Left lung (tissue), 10 donors: ENCODE measurements around the gene MERTK. TPM values are rescaled to one million over a fixed set of nuclear protein-coding genes. Genes with fewer than 3 reads are reported as not detected.
A peak's percentile ranks its signal among the peaks of the same experiment; 100 is the strongest.

Experiments used
- ATAC-seq: fragments of 200-7000 bp; cut with Tn5 transposase; one replicate; pipeline ENCODE4 v1.9.1; 2020; ENCODE audit warnings: moderate library complexity
- DNase-seq, 4 donors: peaks; one replicate each; pipeline ENCODE4 v3.0.0-alpha.2; 2013 to 2020
- H3K27ac ChIP-seq, 2 donors: fragments of 200-600 bp; sonication (generic) in 1 of 2; one replicate each; pipeline versions ENCODE4 v1.5.0 to v1.8.0; 2020 to 2021
- H3K27me3 ChIP-seq, 2 donors: fragments of 200-600 bp; sonication (generic) in 1 of 2; one replicate each; pipeline versions ENCODE4 v1.5.0 to v1.8.0; 2020 to 2021
- H3K36me3 ChIP-seq, 2 donors: fragments of 200-600 bp; sonication (generic) in 1 of 2; one replicate each; pipeline versions ENCODE4 v1.5.0 to v1.8.0; 2020 to 2021
- H3K4me1 ChIP-seq, 2 donors: fragments of 200-600 bp; one replicate each; pipeline ENCODE4 v1.8.0; 2021
- H3K4me3 ChIP-seq, 2 donors: fragments of 200-600 bp; sonication (generic) in 1 of 2; one replicate each; pipeline versions ENCODE4 v1.5.0 to v1.8.0; 2020 to 2021; ENCODE audit warnings: mild to moderate bottlenecking in 1 of 2
- H3K9me3 ChIP-seq, 2 donors: fragments of 200-600 bp; sonication (generic) in 1 of 2; one replicate each; pipeline versions ENCODE4 v1.5.0 to v1.8.0; 2020 to 2021
- CTCF ChIP-seq, 2 donors: fragments of 200-600 bp; sonication (generic) in 1 of 2; IDR thresholded peaks; one replicate each; pipeline versions ENCODE4 v1.5.0 to v1.8.0; 2021; ENCODE audit warnings: antibody characterized with exemption in 2 of 2
- intact Hi-C, 2 donors: fragments of 100-400 bp; cut with DNase I; formaldehyde crosslinking; loops; one replicate each; pipeline versions ENCODE4 v1.11.2 to v1.14.2; 2022
- polyA plus RNA-seq, 6 donors: library from polyadenylated mRNA; unstranded; fragments of 120-200 nt; gene quantifications; one replicate each; pipeline ENCODE4 v1.2.1, GENCODE V29; 2013; ENCODE audit not compliant: insufficient read length in 6 of 6
- total RNA-seq, 2 donors: library from RNA; stranded (reverse); fragmentation: NEBNext Ultra II Directional; extraction: Animal tissue kit (Norgen Biotek cat#: 25700); gene quantifications; one replicate each; pipeline ENCODE4 v1.2.1, GENCODE V29; 2021
- donor health status: DM: no; HTN: yes; CAD: no.
- donor health status: DM: no; HTN: no; CAD: no.

The MERTK gene
- total and polyA plus RNA-seq, 8 donors: 15.3 to 42.8 (median 19.8) TPM

GRCh38 chr2:111945444-111946293 is 47.3 kb downstream of the MERTK start:
- Histone ChIP-seq H3K27me3 (no peaks in the 10 kb centered on the region), H3K4me1 (peaks cover 8 to 16% of the 10 kb centered on the region in 2 donors), H3K27ac (peak overlapping the region; percentile 54 to 62), H3K4me3 (no peak overlapping the region), H3K36me3 (peaks cover 0 to 60% of the 10 kb centered on the region in 2 donors), H3K9me3 (no peaks in the 10 kb centered on the region)
- ATAC-seq (peak; percentile 6), DNase-seq (no peak)
- TF ChIP-seq CTCF (IDR thresholded peaks at IDR 0.05): no peak
- intact Hi-C loops: no loop called here

GRCh38 chr2:111946294-111947114 is 48.1 kb downstream of the MERTK start:
- H3K27me3 ChIP-seq: no peaks in the 10 kb centered on the region
- no peaks in the 10 kb centered on the region for H3K9me3 ChIP-seq
- peak; percentile 92 for ATAC-seq
- DNase-seq: peak in 3 of 4 donors; percentile 54 to 85 (median 70)
- peaks cover 0 to 60% of the 10 kb centered on the region in 2 donors for H3K36me3 ChIP-seq
- TF ChIP-seq CTCF (IDR thresholded peaks at IDR 0.05): no peak
- H3K4me3 ChIP-seq: no peak overlapping the region
- intact Hi-C loops: no loop called here
- peak overlapping the region; percentile 54 to 62 for H3K27ac ChIP-seq
- peaks cover 8 to 16% of the 10 kb centered on the region in 2 donors for H3K4me1 ChIP-seq

GRCh38 chr2:111947219-111947618 is 48.8 kb downstream of the MERTK start:
- peak overlapping the region; percentile 50 to 54 for H3K27ac ChIP-seq
- H3K4me3 ChIP-seq: no peak overlapping the region
- no peak for TF ChIP-seq CTCF (IDR thresholded peaks at IDR 0.05)
- ATAC-seq (no peak), DNase-seq (no peak)
- peaks cover 0 to 60% of the 10 kb centered on the region in 2 donors for H3K36me3 ChIP-seq
- H3K27me3 ChIP-seq: no peaks in the 10 kb centered on the region
- H3K4me1 ChIP-seq: peaks cover 8 to 15% of the 10 kb centered on the region in 2 donors
- H3K9me3 ChIP-seq: no peaks in the 10 kb centered on the region
- intact Hi-C loops: no loop called here

GRCh38 chr2:111948832-111949231 is 50.4 kb downstream of the MERTK start:
- TF ChIP-seq CTCF (IDR thresholded peaks at IDR 0.05): no peak
- ATAC-seq: no peak

GRCh38 chr2:111950236-111950635 is 51.8 kb downstream of the MERTK start:
- H3K36me3 ChIP-seq: peaks cover 0 to 62% of the 10 kb centered on the region in 2 donors
- DNase-seq: no peak
- H3K27me3 ChIP-seq: no peaks in the 10 kb centered on the region
- TF ChIP-seq CTCF (IDR thresholded peaks at IDR 0.05): no peak
- intact Hi-C loops: no loop called here
- H3K9me3 ChIP-seq: no peaks in the 10 kb centered on the region
- no peak overlapping the region for H3K27ac ChIP-seq
- H3K4me3 ChIP-seq: no peak overlapping the region
- no peak for ATAC-seq
- H3K4me1 ChIP-seq: peaks cover 8 to 19% of the 10 kb centered on the region in 2 donors

More at GRCh38 chr2:111948832-111949231, 50.4 kb downstream of the MERTK start:
- DNase-seq: no peak
- intact Hi-C loops: no loop called here
- H3K27me3 ChIP-seq: no peaks in the 10 kb centered on the region
- H3K4me3 ChIP-seq: no peak overlapping the region
- H3K9me3 ChIP-seq: no peaks in the 10 kb centered on the region
- peaks cover 0 to 63% of the 10 kb centered on the region in 2 donors for H3K36me3 ChIP-seq
- peaks cover 8 to 10% of the 10 kb centered on the region in 2 donors for H3K4me1 ChIP-seq
- H3K27ac ChIP-seq: no peak overlapping the region
